Stimulated activated naive CD4-positive, alpha-beta T cell (primary cell): ENCODE data around the gene ANKRD17.
"Not testable (repeated sequence)": the region's sequence is repeated elsewhere in the genome, so short reads cannot be mapped to it uniquely, and the experiment has no call there.

Source experiments
- DNase-seq, 6 experiments: peaks; one replicate each; lab custom pipeline; 2025; lab: John Stamatoyannopoulos, UW

The ANKRD17 gene

GRCh38 chr4:73205482-73205881 lies 53.1 kb downstream of the ANKRD17 start:
- DNase-seq, result no peak

DNA sequence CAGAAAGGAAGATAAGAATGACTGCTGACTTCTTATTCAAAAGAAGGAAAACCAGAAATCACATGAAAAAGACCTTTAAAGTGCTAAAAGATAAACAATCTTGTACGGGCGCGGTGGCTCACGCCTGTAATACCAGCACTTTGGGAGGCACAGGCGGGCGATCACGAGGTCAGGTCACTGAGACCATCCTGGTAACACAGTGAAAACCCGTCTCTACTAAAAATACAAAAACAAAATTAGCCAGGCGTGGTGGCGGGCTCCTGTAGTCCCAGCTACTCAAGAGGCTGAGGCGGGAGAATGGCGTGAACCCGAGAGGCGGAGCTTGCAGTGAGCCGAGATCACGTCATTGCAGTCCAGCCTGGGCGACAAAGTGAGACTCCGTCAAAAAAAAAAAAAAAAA lies 54.6 kb downstream of the ANKRD17 start:
- not testable (repeated sequence) for DNase-seq

GRCh38 chr4:73197220-73197619 lies 61.4 kb downstream of the ANKRD17 start:
- DNase-seq, result no peak

DNA sequence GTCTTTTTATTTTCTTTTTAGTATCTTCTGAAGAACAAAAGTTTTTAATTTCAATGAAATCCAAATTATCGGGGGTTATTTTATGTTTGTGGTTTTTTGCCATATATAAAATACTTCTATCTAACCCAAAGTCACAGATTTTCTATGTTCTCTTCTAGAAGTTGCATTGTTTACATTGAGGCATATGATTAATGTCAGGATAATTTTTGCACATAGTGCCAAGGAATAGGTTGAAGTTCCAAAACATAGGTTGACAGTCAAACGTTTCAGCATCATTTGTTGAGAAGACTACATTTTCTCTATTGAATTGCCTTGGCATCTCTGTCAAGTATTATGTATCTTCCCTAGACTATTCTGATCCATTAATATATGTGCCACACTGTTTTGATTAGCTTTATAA lies 64.5 kb downstream of the ANKRD17 start:
- DNase-seq, result no peak

DNA sequence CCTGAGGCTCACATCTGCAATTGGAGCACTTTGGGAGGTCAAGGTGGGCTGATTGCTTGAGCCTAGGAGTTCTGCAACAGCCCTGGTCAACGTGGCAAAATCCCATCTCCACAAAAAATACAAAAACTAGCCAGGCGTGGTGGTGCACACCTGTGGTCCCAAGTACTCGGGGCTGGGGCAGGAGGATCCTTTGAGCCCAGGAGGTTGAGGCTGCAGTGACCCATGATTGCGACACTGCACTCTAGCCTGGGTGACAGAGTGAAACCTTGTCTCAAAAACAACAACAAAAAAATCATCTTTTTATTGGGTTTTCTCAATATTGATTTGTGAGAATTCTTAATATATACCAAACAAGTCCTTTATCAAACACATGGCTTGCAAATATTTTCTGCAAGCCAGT lies 64.9 kb downstream of the ANKRD17 start:
- DNase-seq, result no peak

DNA sequence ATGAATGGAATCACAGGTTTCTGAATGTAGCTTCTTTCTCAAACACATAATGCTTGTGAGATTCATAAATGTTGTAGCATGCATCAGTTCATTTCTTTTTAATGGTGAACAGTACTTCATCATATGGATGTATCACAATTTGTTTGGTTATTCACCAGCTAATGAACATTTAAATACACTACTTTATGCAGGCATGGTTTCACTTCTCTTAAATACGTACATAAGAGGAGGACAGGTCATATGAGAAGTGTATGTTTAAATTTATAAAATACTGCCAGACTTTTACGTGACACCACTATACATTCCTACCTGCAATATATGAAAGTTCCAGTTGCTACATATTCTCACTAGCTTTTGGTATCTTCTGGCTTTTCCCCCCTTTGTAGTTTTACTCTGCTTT lies 65.4 kb downstream of the ANKRD17 start:
- no peak for DNase-seq

DNA sequence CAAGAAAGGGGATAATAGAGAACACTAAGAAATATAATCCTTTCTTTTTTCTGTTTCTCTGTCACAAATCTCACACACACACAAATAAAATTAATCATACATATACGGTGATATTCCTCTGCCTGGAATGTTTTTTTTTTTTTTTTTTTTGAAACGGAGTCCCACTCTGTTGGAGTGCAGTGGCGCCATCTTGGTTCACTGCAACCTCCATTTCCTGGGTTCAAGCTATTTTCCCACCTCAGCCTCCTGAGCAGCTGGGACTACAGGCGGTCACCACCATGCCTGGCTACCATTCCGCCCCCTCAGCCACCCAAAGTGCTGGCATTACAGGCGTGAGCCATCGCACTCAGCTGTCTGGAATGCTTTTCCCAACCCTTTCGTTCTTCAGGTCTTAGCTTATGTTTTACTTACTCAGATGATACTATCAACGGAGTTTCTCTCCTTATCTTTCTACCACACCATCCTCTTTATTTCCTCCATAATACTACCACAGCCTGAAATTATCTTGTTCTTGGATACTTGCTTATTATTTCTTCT lies 69.3 kb downstream of the ANKRD17 start:
- DNase-seq, result no peak

GRCh38 chr4:73187325-73187724 lies 71.3 kb downstream of the ANKRD17 start:
- no peak for DNase-seq

- no peak for DNase-seq
These were observed 72.7 kb downstream of the ANKRD17 start for GRCh38 chr4:73185903-73186302.

DNA sequence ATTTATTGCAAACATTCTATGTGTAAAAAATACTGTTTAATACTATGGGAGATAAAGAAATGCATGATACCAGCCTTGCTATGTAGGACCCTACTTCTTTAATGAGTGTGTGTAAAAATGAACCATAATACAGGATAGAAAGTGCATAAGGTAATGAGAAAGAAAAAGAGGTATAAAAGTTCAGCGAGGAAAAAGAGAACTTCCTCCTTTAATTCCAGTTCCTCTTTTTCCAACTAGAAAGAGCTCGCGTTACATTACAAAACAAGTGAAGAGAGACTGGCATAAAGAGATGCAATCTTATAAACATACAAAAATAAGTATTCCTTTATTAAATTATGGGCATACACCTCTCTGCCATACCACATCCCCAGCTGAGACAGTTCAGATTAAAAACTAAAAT lies 77.4 kb downstream of the ANKRD17 start:
- no peak for DNase-seq

DNA sequence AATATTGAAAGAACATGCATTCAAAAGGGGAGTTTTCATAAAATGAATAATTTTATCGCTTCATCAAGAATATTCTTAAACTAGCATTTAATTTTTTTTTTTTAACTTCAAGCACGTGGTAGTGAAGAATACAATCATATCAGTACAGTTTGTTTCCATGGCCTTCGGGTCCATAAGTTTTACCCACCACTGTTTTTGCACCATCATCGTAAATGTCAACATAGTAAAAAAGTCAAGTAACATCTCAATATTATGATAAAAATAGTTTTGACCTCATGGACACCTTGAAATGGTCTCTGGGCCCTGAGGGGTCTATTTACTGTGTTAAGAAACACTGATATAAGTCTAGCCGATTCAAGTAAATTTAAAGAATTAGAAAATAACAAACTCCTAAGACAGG lies 80.2 kb downstream of the ANKRD17 start:
- DNase-seq, result no peak

DNA sequence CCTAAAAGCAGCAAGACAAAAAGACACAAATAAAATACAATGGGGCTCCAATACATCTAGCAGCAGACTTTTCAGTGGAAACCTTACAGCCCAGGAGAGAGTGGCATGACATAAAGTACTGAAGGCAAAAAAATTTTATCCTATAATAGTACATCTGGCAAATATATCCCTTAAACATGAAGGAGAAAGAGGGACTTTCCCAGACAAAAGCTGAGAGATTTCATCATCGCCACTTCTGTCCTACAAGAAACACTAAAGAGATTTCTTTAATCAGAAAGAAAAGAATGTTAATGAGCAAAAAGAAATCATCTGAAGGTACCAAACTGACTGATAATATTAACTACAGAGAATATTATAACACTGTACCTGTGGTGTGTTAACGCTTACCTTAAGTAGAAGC lies 86.4 kb downstream of the ANKRD17 start:
- no peak for DNase-seq

GRCh38 chr4:73170518-73171198 lies 87.9 kb downstream of the ANKRD17 start:
- no peak for DNase-seq

DNA sequence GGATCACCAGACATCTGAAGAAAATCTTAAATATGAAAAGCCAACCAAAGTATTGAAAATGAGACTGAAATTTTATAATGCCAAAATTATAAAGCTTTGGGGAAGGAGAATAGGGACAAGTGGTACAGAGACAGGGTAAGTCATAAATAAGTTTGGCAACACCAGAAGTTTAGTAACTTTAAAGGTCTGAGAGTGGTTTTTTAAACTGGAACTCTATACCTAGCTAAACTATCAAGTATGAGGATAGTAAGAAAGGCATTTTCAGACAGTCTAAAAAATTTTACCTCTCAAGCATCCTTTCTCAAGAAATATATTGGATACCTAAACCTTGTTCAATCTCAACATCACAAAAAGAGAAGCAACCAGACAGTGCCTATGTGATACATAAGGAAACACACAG lies 92.4 kb downstream of the ANKRD17 start:
- no peak for DNase-seq

GRCh38 chr4:73161527-73162185 lies 96.9 kb downstream of the ANKRD17 start:
- no peak for DNase-seq

- DNase-seq, result no peak
These were observed 102.2 kb downstream of the ANKRD17 start for GRCh38 chr4:73156394-73156793.

DNA sequence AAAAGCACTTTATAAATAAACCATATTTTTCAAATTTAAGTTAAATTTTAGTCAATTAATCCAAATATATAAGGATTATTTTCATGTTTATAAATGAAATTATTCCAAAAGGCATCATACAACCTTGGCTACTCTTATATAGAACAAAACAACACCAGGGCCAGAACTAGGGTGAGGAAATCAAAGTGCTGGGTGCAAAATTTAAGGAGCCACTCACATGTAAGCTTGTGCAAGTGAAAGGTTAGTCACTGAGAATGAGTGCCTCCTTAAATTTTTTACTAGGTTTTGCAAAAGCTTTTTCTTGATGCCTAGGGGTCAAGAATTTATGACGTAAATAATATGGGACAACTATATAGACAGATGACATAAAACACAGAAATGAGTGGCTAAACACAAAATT lies 105.7 kb downstream of the ANKRD17 start:
- DNase-seq, result no peak

DNA sequence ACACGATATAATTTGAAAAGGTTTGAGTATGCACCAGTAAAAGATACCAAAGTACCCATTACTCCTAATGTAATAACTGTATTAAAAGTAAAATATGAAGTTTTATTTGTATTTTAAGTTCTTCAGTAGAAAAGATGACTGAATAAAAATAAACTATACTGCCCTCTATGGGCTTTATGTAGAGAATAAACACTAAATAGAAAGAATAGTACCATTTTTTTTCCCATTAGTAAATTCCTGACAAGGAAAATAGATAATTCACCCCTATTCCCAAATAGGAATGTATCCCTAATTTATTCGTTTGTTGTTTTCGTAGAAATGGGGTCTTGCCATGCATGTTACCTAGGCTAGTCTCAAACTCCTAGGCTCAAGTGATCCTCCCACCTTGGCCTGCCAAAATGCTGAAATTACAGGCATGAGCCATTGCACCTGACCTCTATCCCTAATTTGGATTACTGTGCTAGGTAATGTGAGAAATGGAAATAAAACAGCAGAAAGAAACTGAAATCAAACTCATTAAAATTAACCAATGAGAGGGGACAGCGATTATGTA lies 115.5 kb downstream of the ANKRD17 start:
- no peak for DNase-seq

DNA sequence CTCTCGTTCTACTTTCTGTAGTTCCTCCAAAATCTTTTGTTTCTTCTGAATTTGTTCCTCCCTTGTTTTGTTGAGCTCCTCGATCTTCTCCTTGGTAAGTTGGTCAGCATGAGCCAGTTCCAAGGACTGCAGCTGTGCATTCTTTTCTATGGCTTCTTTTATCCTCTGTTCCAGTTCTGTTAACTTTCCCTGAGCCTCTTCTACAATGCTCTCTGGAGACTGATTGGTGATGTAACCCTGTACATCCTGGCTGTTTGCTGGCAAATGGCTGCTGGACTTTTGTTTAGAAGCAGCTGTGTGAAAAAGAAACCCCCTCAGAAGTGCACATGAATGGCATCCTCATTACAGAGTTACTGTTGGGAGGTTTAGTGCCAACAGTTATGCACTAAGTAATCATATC lies 118.6 kb downstream of the ANKRD17 start:
- DNase-seq, result no peak

GRCh38 chr4:73139245-73139644 lies 119.4 kb downstream of the ANKRD17 start:
- no peak for DNase-seq

GRCh38 chr4:73137121-73137520 lies 121.5 kb downstream of the ANKRD17 start:
- DNase-seq, result no peak

DNA sequence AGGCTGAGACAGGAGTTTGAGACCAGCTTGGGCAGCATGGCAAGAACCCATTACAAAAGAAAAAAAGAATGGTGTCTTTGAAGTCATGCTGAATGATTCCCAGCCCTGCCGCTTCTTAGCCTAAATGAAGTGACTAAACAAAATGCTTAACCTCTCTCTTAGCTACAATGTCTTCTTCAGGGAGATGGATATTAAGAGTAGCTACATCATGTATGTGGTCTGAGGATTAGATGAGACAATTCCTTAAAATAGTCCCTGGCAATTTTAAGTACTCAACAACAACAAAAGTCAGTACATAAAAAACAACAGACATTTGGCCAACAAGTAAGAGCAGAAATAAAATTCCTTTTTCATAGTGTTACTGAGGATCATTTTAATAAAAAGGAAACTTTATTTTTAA lies 124.8 kb downstream of the ANKRD17 start:
- DNase-seq, result no peak

DNA sequence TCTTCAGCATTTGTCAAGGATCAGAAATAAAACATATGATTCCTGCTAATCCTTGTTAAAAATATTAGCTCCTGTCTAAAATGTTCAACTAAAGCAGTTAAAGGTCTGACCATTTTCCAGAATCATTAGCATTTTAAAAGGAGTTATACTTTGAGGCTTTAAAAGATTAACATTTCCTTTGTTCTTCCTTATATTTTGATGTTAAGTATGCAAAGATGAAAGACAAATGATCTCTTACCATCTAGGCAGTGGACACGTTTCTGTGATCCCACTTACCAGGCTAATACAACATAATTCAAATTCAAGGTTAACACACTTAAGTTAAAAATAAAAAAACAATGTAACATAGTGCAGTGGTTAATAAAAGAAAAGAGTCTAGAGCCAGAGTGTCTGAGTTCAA lies 127.3 kb downstream of the ANKRD17 start:
- DNase-seq, result no peak
